Measurements from ENCODE around the gene PCSK7.

DNA sequence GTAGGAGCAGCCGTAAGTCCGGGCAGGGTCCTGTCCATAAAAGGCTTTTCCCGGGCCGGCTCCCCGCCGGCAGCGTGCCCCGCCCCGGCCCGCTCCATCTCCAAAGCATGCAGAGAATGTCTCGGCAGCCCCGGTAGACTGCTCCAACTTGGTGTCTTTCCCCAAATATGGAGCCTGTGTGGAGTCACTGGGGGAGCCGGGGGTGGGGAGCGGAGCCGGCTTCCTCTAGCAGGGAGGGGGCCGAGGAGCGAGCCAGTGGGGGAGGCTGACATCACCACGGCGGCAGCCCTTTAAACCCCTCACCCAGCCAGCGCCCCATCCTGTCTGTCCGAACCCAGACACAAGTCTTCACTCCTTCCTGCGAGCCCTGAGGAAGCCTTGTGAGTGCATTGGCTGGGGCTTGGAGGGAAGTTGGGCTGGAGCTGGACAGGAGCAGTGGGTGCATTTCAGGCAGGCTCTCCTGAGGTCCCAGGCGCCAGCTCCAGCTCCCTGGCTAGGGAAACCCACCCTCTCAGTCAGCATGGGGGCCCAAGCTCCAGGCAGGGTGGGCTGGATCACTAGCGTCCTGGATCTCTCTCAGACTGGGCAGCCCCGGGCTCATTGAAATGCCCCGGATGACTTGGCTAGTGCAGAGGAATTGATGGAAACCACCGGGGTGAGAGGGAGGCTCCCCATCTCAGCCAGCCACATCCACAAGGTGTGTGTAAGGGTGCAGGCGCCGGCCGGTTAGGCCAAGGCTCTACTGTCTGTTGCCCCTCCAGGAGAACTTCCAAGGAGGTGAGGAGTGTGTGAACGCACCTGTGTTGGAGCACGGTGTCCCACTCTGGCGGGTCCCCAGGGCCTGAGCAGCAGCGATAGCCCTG, 32.6 kb downstream of the PCSK7 start, which contains the start of gene TAGLN:
- TF ChIP-seq POLR2A (IDR thresholded peaks at IDR 0.05): peak in 1 of 2 donors; percentile 47
- TF ChIP-seq, protein P1, sequence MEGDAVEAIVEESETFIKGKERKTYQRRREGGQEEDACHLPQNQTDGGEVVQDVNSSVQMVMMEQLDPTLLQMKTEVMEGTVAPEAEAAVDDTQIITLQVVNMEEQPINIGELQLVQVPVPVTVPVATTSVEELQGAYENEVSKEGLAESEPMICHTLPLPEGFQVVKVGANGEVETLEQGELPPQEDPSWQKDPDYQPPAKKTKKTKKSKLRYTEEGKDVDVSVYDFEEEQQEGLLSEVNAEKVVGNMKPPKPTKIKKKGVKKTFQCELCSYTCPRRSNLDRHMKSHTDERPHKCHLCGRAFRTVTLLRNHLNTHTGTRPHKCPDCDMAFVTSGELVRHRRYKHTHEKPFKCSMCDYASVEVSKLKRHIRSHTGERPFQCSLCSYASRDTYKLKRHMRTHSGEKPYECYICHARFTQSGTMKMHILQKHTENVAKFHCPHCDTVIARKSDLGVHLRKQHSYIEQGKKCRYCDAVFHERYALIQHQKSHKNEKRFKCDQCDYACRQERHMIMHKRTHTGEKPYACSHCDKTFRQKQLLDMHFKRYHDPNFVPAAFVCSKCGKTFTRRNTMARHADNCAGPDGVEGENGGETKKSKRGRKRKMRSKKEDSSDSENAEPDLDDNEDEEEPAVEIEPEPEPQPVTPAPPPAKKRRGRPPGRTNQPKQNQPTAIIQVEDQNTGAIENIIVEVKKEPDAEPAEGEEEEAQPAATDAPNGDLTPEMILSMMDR (IDR thresholded peaks at IDR 0.05 in 4 of 5, conservative IDR thresholded peaks at IDR 0.05 in 1 of 5): no peak
